ENCODE measurements around the gene SCAMP3.

SCAMP3 gene

DNA sequence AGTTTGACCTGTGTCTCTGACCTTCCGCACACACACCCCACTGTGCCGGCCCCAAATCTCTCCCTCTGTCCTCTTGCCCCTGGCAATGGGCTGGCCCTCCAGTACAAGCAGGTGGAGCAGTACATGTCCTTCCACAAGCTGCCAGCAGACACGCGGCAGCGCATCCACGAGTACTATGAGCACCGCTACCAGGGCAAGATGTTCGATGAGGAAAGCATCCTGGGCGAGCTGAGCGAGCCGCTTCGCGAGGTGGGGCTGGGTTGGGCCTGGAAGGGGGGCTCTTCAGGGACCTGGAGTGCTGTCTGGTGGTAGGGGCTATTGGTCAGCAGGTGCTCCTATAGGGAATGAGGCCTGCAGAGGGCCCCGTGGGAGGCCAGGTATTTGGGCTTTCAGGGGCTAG, 22.9 kb upstream of the SCAMP3 start:
- DNase-seq: no peak

- DNase-seq: no peak
Observed at GRCh38 chr1:155284476-155284875, 22.3 kb upstream of the SCAMP3 start.

DNA sequence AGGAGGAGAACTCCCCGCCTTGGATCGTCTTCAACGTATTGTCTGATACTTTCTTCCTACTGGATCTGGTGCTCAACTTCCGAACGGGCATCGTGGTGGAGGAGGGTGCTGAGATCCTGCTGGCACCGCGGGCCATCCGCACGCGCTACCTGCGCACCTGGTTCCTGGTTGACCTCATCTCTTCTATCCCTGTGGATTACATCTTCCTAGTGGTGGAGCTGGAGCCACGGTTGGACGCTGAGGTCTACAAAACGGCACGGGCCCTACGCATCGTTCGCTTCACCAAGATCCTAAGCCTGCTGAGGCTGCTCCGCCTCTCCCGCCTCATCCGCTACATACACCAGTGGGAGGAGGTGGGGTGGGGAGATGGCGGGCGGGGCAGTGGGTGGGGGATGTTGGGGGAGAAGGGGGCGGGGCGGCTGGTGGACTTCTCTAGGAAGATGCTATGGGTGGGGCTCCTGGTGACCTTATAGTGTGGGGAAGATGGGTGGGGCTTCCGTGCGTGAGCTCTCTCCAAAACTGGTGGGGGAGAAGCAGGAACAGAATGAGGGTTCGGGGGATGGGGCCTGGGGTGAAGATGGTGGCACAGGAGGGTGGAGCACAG, 20.4 kb upstream of the SCAMP3 start:
- DNase-seq: no peak

DNA sequence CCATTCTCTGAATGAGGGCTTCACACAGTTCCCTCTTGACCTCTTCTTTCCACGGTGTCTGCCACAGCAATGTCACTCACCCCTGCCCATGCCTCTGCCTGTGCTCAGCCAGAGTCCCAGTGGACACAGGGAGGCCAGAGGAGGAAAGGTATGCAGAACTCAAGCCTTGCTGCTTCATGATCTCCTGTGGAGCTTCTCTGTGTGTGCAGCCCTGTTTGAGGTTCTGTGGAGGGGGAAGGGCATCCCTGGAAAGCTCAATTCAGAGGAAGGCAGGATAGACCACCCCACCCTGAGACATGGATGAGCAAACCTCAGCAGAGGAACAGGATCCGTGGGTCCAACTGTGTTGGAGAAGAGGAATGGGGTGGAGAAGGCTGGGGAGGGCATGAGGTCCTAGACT, 17.1 kb upstream of the SCAMP3 start:
- no peak for DNase-seq

DNA sequence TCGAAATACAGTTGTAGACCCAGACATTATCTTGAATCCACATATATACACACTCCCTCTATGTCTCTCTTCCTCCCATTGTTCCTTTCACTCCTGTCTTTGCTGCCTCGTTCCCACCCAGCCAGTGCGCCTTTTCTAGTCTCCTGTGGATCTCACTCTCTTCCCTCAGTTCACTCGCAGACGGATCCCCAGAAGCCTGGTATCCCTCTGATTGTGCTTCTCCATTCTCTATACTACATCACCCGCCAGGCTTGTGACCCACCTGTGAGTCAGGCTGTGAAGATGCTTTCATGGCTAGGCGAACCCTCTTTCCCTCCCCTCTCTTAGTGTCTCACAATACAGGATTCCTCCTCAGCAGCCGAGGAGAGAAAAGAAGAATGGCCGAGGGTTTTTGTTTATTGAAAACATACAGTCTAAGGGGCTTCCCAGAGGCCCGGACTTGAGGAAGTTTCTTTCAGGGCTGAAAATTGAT, 16.6 kb upstream of the SCAMP3 start:
- DNase-seq: no peak

DNA sequence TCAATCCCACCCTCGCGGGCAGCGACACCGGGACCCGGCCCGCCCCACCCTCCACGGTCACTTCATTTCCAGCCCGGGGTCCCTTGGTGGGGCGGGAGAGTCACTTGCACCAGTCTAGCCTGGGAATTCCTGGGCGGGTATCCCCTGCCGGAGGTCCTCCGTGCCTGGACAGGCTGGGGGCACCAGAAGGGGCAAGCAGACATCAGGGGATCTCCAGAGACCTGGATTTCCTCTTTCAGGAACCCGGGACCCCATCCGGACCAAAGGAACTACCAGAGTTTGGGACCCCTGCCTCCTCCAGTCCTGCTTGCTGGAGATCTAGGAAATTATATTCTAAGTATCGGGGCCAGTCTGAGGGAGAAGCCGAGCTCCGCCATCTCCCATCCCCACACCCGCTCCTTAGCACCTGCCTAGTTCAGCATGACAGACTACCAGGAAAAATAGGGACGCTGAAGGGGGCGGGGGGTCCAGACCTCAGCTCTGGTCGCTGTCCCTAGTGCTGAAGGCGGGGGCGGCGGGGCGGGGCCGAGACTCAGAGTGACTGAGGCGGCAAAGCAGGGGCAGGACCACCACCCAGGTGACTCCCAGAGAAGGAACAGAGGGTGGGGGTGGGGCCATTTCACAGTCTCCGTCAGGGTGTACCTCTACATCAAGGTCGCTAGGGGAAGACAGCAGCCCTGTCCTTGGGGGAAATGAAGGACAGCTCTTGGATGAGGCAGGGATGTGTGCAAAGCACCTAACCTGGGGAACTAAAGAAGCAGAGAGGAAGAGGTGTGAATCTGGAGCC, 15.9 kb upstream of the SCAMP3 start:
- DNase-seq: peak; percentile 24 to 43

GRCh38 chr1:155277070-155277901, 15.1 kb upstream of the SCAMP3 start, which contains the start of gene HCN3:
TSS of gene HCN3 (plus strand) at chr1:155277463. CDS start at chr1:155277591, 128 bp downstream.
- peak; percentile 97 for DNase-seq

DNA sequence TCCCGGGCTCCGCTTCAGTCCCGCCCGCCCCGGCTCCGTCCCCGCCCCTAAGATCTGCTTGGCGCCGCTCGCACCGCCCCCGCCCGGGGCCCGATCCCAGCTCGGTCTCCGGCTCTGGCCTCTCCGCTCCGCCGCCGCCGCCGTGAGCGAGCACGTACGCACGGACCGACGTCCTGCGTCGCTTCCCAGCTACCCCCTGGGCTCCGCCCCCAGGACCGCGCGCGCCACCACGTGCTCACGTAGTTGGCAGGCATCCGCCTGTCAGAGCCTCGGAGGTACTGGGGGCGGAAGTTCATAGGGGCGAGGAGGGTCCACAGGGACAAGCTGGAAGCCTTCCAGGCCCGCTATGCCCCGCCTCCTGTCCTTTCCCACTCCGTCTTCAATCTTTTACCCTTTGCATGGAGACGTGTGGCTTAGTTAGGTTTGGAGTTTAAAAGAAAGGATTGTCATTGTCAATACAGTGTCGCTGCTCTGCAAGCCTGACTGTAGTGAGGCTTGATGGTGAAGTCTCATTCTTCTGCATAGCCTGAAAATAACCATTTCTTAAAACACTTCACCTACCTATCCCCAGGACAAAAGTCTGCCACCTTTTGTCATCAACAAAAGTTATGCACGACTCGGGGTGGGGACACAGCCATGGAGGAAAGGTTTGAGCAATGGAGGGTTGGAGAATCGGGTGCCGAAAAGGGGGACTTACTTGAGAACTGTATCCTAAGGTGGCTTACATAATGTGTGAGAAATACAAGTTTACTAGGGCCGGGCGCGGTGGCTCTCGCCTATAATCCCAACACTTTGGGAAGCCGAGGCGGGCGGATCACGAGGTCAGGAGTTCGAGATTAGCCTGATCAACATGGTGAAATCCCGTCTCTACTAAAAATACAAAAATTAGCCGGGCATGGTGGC, 11.4 kb upstream of the SCAMP3 start, which contains the start of gene CLK2:
TSS of gene CLK2 (minus strand) at position 162 of the 903 bp plus-strand sequence. CDS start 2,527 bp downstream, outside the sequence.
- DNase-seq: peak; percentile 93 to 95

- peak; percentile 62 to 73 for DNase-seq
Observed at GRCh38 chr1:155272466-155273342, 10.5 kb upstream of the SCAMP3 start.

DNA sequence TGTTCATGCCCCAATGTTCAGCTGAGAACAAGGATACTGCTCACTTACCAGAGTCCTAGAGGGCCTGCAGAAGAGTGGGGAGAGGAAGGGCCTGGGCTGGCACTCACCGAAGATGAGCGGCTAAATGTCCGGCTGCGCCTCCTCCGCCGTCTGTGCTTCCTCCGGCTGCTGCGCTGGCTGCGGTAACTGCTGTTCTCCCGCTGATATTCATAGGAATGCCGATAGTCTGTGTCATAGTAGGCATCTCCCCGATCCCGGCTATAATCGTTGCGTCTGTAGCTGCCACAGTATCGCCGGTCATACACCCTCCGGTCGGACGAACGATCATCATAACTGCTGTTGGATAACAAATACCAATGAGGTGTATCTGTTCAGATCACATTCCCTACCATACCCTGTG, 7.2 kb upstream of the SCAMP3 start:
- DNase-seq: no peak

- no peak for DNase-seq
Observed at GRCh38 chr1:155268630-155269029, 6.5 kb upstream of the SCAMP3 start.

DNA sequence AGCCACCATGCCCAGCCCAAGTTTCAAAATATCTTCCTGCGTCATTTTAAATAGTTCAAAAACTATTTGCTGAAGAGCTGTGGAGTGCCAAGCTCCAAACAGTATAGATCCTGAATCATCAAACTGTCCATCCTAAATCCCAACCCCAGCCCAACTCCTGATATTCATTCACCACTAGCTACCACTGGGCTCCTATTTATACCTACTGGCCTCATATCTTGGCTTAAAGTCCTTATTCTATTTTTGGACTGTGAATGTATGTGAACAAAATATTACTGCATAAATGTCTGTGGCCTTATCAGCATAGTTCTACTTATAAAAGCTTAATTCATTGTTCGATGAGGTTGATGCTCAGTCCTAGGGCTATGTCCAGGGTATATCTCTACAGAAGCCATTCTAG, 5.2 kb upstream of the SCAMP3 start:
- no peak for DNase-seq

GRCh38 chr1:155266553-155266952, 4.4 kb upstream of the SCAMP3 start:
- DNase-seq: no peak

- no peak for DNase-seq
Observed at GRCh38 chr1:155263067-155263466, 907 bp upstream of the SCAMP3 start.

GRCh38 chr1:155261493-155261851, 688 bp downstream of the SCAMP3 start:
- no peak for DNase-seq

- no peak for DNase-seq
Observed at GRCh38 chr1:155260276-155260675, 1.9 kb downstream of the SCAMP3 start.

- no peak for DNase-seq
Observed at GRCh38 chr1:155256058-155256852, 5.9 kb downstream of the SCAMP3 start.

GRCh38 chr1:155255243-155256007, 6.7 kb downstream of the SCAMP3 start, which contains the start of gene ENTREP3:
TSS of gene ENTREP3 (minus strand) at chr1:155255483. CDS start at chr1:155254877, 606 bp downstream.
- DNase-seq: peak; percentile 67 to 79

DNA sequence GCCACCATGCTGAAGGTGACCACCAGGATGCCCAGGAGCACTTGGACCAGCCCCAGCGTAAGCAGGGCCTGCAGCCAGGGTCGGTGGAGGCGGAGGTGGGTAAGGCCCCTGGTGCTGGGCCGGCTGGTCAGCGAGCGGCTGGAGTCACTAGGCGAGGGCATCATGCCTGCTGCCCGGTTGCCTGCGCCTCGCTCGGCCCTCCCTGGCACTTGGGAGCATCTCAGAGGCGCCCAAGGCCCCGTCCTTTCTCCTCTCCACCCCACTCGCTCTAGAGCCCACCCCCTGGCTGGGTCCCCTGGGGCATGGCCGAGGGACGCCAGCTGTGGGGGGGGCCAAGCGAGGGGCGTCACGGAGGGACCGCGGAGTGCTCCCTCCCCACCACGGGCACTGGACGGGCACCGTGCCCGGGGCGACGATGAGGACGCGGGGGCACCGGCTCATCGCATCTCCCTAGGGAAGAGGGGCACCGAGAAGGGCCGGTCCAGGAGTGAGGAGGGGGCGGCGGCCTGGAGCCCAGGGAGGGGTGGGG, 7.4 kb downstream of the SCAMP3 start:
- no peak for DNase-seq

Data from NCI-H1930 (cell line).